ENCODE results near the gene IPO4.

The IPO4 gene

GRCh38 chr14:24178399-24179178 is 10.0 kb downstream of the IPO4 start:
- TF ChIP-seq, protein P1, sequence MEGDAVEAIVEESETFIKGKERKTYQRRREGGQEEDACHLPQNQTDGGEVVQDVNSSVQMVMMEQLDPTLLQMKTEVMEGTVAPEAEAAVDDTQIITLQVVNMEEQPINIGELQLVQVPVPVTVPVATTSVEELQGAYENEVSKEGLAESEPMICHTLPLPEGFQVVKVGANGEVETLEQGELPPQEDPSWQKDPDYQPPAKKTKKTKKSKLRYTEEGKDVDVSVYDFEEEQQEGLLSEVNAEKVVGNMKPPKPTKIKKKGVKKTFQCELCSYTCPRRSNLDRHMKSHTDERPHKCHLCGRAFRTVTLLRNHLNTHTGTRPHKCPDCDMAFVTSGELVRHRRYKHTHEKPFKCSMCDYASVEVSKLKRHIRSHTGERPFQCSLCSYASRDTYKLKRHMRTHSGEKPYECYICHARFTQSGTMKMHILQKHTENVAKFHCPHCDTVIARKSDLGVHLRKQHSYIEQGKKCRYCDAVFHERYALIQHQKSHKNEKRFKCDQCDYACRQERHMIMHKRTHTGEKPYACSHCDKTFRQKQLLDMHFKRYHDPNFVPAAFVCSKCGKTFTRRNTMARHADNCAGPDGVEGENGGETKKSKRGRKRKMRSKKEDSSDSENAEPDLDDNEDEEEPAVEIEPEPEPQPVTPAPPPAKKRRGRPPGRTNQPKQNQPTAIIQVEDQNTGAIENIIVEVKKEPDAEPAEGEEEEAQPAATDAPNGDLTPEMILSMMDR (IDR thresholded peaks at IDR 0.05; ENCODE audit: low read depth, low read length, missing control alignments) = no peak
- DNase-seq (ENCODE audit: extremely low read depth, low read depth) = no peak
- H3K4me3 ChIP-seq (replicated peaks; ENCODE audit: low read depth, low read length) = no peak overlapping the region

GRCh38 chr14:24177891-24178290 is 10.7 kb downstream of the IPO4 start:
- TF ChIP-seq, protein P1 (IDR thresholded peaks at IDR 0.05; ENCODE audit: low read depth, low read length, missing control alignments) = no peak
- no peak overlapping the region for H3K4me3 ChIP-seq (replicated peaks; ENCODE audit: low read depth, low read length)
- DNase-seq (ENCODE audit: extremely low read depth, low read depth) = no peak

- no peak overlapping the region for H3K4me3 ChIP-seq (replicated peaks; ENCODE audit: low read depth, low read length)
- TF ChIP-seq, protein P1 (IDR thresholded peaks at IDR 0.05; ENCODE audit: low read depth, low read length, missing control alignments) = no peak
- no peak for DNase-seq (ENCODE audit: extremely low read depth, low read depth)
Measured at GRCh38 chr14:24177041-24177825, 11.4 kb downstream of the IPO4 start.

DNA sequence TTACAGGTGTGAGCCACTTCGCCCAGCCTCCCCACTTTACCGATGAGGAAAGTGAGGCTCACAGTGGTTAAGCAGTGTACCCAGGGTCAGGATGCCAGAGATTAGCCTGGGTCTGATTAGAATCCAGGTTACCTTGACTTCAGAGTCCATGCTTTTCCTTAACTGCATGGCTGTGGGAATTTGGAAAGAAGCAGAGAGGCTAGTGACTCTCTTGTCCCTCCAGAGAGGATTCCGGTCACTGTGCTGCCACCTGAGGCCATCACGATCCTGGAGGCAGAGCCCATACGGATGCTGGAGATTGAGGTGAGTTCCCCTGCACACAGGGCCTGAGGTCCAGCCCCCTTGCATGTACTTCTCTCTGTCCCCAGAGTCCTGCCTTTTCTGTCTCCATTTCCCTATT is 12.0 kb downstream of the IPO4 start:
- no peak for DNase-seq (ENCODE audit: extremely low read depth, low read depth)
- no peak overlapping the region for H3K4me3 ChIP-seq (replicated peaks; ENCODE audit: low read depth, low read length)
- TF ChIP-seq, protein P1 (IDR thresholded peaks at IDR 0.05; ENCODE audit: low read depth, low read length, missing control alignments) = no peak

GRCh38 chr14:24172871-24173281 is 15.7 kb downstream of the IPO4 start:
- DNase-seq (ENCODE audit: extremely low read depth, low read depth) = no peak
- TF ChIP-seq, protein P1 (IDR thresholded peaks at IDR 0.05; ENCODE audit: low read depth, low read length, missing control alignments) = no peak
- H3K4me3 ChIP-seq (replicated peaks; ENCODE audit: low read depth, low read length) = no peak overlapping the region

DNA sequence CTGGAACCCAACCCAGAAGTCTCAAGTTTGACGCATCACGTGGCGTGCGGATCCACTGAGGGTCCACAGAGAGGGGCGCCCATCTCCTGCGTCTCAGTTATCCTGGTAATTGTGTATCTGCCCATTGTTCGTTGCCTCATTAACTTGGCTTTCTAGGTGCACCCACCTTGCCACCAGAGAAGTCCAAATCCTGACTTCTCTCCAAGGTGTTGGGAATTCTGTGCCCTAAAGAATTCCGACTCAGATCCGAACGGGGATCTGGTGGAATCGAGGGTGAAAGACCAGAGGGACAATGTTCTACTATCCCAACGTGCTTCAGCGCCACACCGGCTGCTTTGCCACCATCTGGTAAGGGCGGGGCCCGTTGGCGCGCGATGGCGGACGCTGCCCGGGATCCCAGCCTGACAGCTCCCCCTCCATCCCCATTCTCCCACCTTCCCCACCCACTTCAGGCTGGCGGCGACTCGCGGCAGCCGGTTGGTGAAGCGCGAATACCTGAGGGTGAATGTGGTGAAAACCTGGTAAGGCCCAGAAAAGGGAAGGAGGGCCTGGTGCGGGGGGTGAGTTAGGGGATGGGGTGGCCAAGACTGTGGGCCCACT is 16.3 kb downstream of the IPO4 start:
- DNase-seq (ENCODE audit: extremely low read depth, low read depth) = no peak
- no peak overlapping the region for H3K4me3 ChIP-seq (replicated peaks; ENCODE audit: low read depth, low read length)
- TF ChIP-seq, protein P1 (IDR thresholded peaks at IDR 0.05; ENCODE audit: low read depth, low read length, missing control alignments) = no peak
